MV-4-11 (cell line): Measurements from ENCODE around the gene CCDC85B.

Source experiments
- DNase-seq: peaks from one replicate; lab custom pipeline; 2025; lab: John Stamatoyannopoulos, UW

The CCDC85B gene

GRCh38 chr11:65912845-65913244 is 22.4 kb downstream of the CCDC85B start:
- DNase-seq: no peak

- DNase-seq: peak; percentile 60
Observed at GRCh38 chr11:65915101-65915820, 24.8 kb downstream of the CCDC85B start.

- DNase-seq: peak; percentile 72
Observed at GRCh38 chr11:65915821-65916251, 25.4 kb downstream of the CCDC85B start.

- DNase-seq: no peak
Observed at GRCh38 chr11:65916391-65916790, 25.9 kb downstream of the CCDC85B start.

GRCh38 chr11:65917077-65917433 is 26.6 kb downstream of the CCDC85B start:
- DNase-seq: no peak

GRCh38 chr11:65917434-65918210 is 27.1 kb downstream of the CCDC85B start:
- DNase-seq: no peak

GRCh38 chr11:65918211-65919140 is 28.0 kb downstream of the CCDC85B start, which contains the start of gene C11orf68:
Gene C11orf68, minus strand, starts transcription at chr11:65919062. Its CDS starts 31 bp downstream, at chr11:65919031.
- DNase-seq: no peak

GRCh38 chr11:65919141-65919572 is 28.7 kb downstream of the CCDC85B start, which contains the start of gene DRAP1:
Gene DRAP1, plus strand, starts transcription at chr11:65919426. Its CDS starts 76 bp downstream, at chr11:65919502.
- DNase-seq: peak; percentile 96

GRCh38 chr11:65919573-65920371 is 29.3 kb downstream of the CCDC85B start:
- no peak for DNase-seq

GRCh38 chr11:65920372-65920802 is 29.9 kb downstream of the CCDC85B start:
- DNase-seq: no peak

GRCh38 chr11:65921033-65921555 is 30.6 kb downstream of the CCDC85B start:
- no peak for DNase-seq

- no peak for DNase-seq
Observed at GRCh38 chr11:65921876-65922275, 31.4 kb downstream of the CCDC85B start.

- DNase-seq: no peak
Observed at GRCh38 chr11:65922565-65922964, 32.1 kb downstream of the CCDC85B start.

- DNase-seq: no peak
Observed at GRCh38 chr11:65925397-65925796, 34.9 kb downstream of the CCDC85B start.

- peak; percentile 89 for DNase-seq
Observed at GRCh38 chr11:65927904-65928397, 37.5 kb downstream of the CCDC85B start.

GRCh38 chr11:65928667-65929066 is 38.2 kb downstream of the CCDC85B start:
- no peak for DNase-seq

- no peak for DNase-seq
Observed at GRCh38 chr11:65931773-65932557, 41.5 kb downstream of the CCDC85B start.

- DNase-seq: peak; percentile 9
Observed at GRCh38 chr11:65932558-65932919, 42.1 kb downstream of the CCDC85B start.

GRCh38 chr11:65934014-65934413 is 43.5 kb downstream of the CCDC85B start:
- no peak for DNase-seq

GRCh38 chr11:65937766-65938165 is 47.3 kb downstream of the CCDC85B start:
- DNase-seq: no peak
